HEK293 (cell line): Measurements from ENCODE around the gene AMPH.
A peak's percentile ranks its signal among the peaks of the same experiment; 100 is the strongest.

Source experiments
- CTCF ChIA-PET: fragments of 350-600 bp; formaldehyde crosslinking; extraction: SDS; loops from one replicate; lab custom pipeline; 2021; ENCODE audit warnings: antibody characterized with exemption; lab: Yijun Ruan, JAX
- POLR2A ChIA-PET: fragments of 300-600 bp; formaldehyde crosslinking; extraction: SDS; loops from one replicate; lab custom pipeline; 2020; ENCODE audit warnings: antibody characterized with exemption, inconsistent platforms; lab: Yijun Ruan, JAX
- H3K27ac ChIP-seq: fragments of 200-500 bp; sonication (Bioruptor generic); 2 replicates; pipeline ENCODE4 v1.5.1; 2014; ENCODE audit warnings: low read depth, low read length, control low read depth, inconsistent platforms; ENCODE audit errors: extremely low read depth
- H3K36me3 ChIP-seq, 2 experiments: fragments of 200-500 bp in 1 of 2; sonication (Bioruptor generic) in 1 of 2; 1 replicate in 1 of 2; 2 replicates in 1 of 2; pipeline ENCODE4 v1.5.1; 2014 to 2017; ENCODE audit warnings: inconsistent platforms in 2 of 2, low read length in 2 of 2; ENCODE audit not compliant: control insufficient read depth in 2 of 2, insufficient read depth in 1 of 2
- H3K4me1 ChIP-seq: fragments of 200-500 bp; sonication (Bioruptor generic); 2 replicates; pipeline ENCODE4 v1.5.1; 2014; ENCODE audit warnings: mild to moderate bottlenecking, low read length, inconsistent platforms; ENCODE audit not compliant: control insufficient read depth, insufficient read depth
- H3K4me3 ChIP-seq: 2 replicates; pipeline ENCODE4 v1.5.1; 2011; ENCODE audit warnings: low read depth, mild to moderate bottlenecking, control low read depth, low read length, moderate library complexity
- H3K9me3 ChIP-seq: fragments of 200-500 bp; sonication (Bioruptor generic); 2 replicates; pipeline ENCODE4 v1.5.1; 2014; ENCODE audit warnings: low read depth, low read length, inconsistent platforms; ENCODE audit not compliant: control insufficient read depth, insufficient read depth
- BCL6B ChIP-seq: fragments of 450-650 bp; formaldehyde crosslinking; IDR thresholded peaks from 2 replicates; pipeline ENCODE4 v1.5.1; 2017; ENCODE audit warnings: missing biosample characterization, missing genetic modification characterization
- GFI1B ChIP-seq: fragments of 450-650 bp; formaldehyde crosslinking; IDR thresholded peaks from 2 replicates; pipeline ENCODE4 v1.5.1; 2016; ENCODE audit warnings: missing biosample characterization, missing genetic modification characterization
- KLF16 ChIP-seq: fragments of 450-650 bp; formaldehyde crosslinking; IDR thresholded peaks from 2 replicates; pipeline ENCODE4 v1.5.1; 2017; ENCODE audit warnings: missing biosample characterization, missing genetic modification characterization
- TSHZ1 ChIP-seq: fragments of 450-650 bp; formaldehyde crosslinking; IDR thresholded peaks from 2 replicates; pipeline ENCODE4 v1.5.1; 2016; ENCODE audit warnings: missing biosample characterization, missing genetic modification characterization, borderline replicate concordance
- YY2 ChIP-seq: fragments of 450-650 bp; formaldehyde crosslinking; IDR thresholded peaks from 2 replicates; pipeline ENCODE4 v1.5.1; 2016; ENCODE audit warnings: missing biosample characterization, missing genetic modification characterization
- ZBTB17 ChIP-seq: fragments of 450-650 bp; formaldehyde crosslinking; IDR thresholded peaks from 2 replicates; pipeline ENCODE4 v1.5.1; 2016; ENCODE audit warnings: missing biosample characterization, missing genetic modification characterization
- ZBTB20 ChIP-seq: fragments of 450-650 bp; formaldehyde crosslinking; IDR thresholded peaks from 2 replicates; pipeline ENCODE4 v1.5.1; 2016; ENCODE audit warnings: missing biosample characterization, missing genetic modification characterization
- ZBTB48 ChIP-seq: fragments of 450-650 bp; formaldehyde crosslinking; IDR thresholded peaks from 2 replicates; pipeline ENCODE4 v1.5.1; 2016; ENCODE audit warnings: missing biosample characterization, missing genetic modification characterization
- ZBTB8A ChIP-seq: fragments of 450-650 bp; formaldehyde crosslinking; IDR thresholded peaks from 2 replicates; pipeline ENCODE4 v1.5.1; 2016; ENCODE audit warnings: missing biosample characterization, missing genetic modification characterization
- ZEB2 ChIP-seq: fragments of 450-650 bp; formaldehyde crosslinking; IDR thresholded peaks from 2 replicates; pipeline ENCODE4 v1.5.1; 2016; ENCODE audit warnings: missing biosample characterization, missing genetic modification characterization
- ZFP69B ChIP-seq: fragments of 450-650 bp; formaldehyde crosslinking; IDR thresholded peaks from 2 replicates; pipeline ENCODE4 v1.5.1; 2016; ENCODE audit warnings: missing biosample characterization, missing genetic modification characterization
- ZNF155 ChIP-seq: fragments of 450-650 bp; formaldehyde crosslinking; IDR thresholded peaks from 2 replicates; pipeline ENCODE4 v1.5.1; 2016; ENCODE audit warnings: missing biosample characterization, missing genetic modification characterization
- ZNF214 ChIP-seq: fragments of 450-650 bp; formaldehyde crosslinking; IDR thresholded peaks from 2 replicates; pipeline ENCODE4 v1.5.1; 2017; ENCODE audit warnings: missing biosample characterization, mild to moderate bottlenecking, missing genetic modification characterization, borderline replicate concordance
- ZNF324 ChIP-seq: fragments of 450-650 bp; formaldehyde crosslinking; IDR thresholded peaks from 2 replicates; pipeline ENCODE4 v1.5.1; 2016; ENCODE audit warnings: missing biosample characterization, missing genetic modification characterization
- ZNF335 ChIP-seq: fragments of 450-650 bp; formaldehyde crosslinking; conservative IDR thresholded peaks from 2 replicates; pipeline ENCODE4 v1.5.1; 2016; ENCODE audit warnings: missing biosample characterization, missing genetic modification characterization
- ZNF394 ChIP-seq: fragments of 450-650 bp; formaldehyde crosslinking; IDR thresholded peaks from 2 replicates; pipeline ENCODE4 v1.5.1; 2016; ENCODE audit warnings: missing biosample characterization, missing genetic modification characterization, mild to moderate bottlenecking, moderate library complexity, borderline replicate concordance
- ZNF529 ChIP-seq: fragments of 450-650 bp; formaldehyde crosslinking; IDR thresholded peaks from 2 replicates; pipeline ENCODE4 v1.5.1; 2017; ENCODE audit warnings: missing genetic modification characterization, missing biosample characterization; ENCODE audit not compliant: insufficient replicate concordance
- ZNF571 ChIP-seq: fragments of 450-650 bp; formaldehyde crosslinking; IDR thresholded peaks from 2 replicates; pipeline ENCODE4 v1.5.0; 2017; ENCODE audit warnings: missing biosample characterization, missing genetic modification characterization
- ZNF629 ChIP-seq: fragments of 450-650 bp; formaldehyde crosslinking; IDR thresholded peaks from 2 replicates; pipeline ENCODE4 v1.5.1; 2017; ENCODE audit warnings: missing biosample characterization, missing genetic modification characterization
- ZNF658 ChIP-seq: fragments of 450-650 bp; formaldehyde crosslinking; IDR thresholded peaks from 2 replicates; pipeline ENCODE4; 2016; ENCODE audit warnings: missing biosample characterization, missing genetic modification characterization
- ZNF792 ChIP-seq: fragments of 450-650 bp; formaldehyde crosslinking; IDR thresholded peaks from 2 replicates; pipeline ENCODE4 v1.5.1; 2016; ENCODE audit warnings: missing biosample characterization, missing genetic modification characterization
- TF ChIP-seq, protein P1 (sequence below): fragments of 450-650 bp; formaldehyde crosslinking; IDR thresholded peaks from 2 replicates; pipeline ENCODE4 v1.5.1; 2016; ENCODE audit warnings: missing biosample characterization, missing genetic modification characterization

The AMPH gene

GRCh38 chr7:38630720-38631673, at the start of gene AMPH (continued):
- TF ChIP-seq ZBTB20 (tag by site-specific recombination) = peak; percentile 77
- TF ChIP-seq ZNF155 (tag by site-specific recombination) = no peak
- TF ChIP-seq ZNF335 (tag by site-specific recombination) = peak; percentile 57
- TF ChIP-seq ZNF658 = no peak
- TF ChIP-seq ZEB2 = peak; percentile 35; the same call in 1 of the 2 replicates
- no peak for TF ChIP-seq TSHZ1 (tag by site-specific recombination)
- TF ChIP-seq BCL6B (tag by site-specific recombination) = no peak
- no peak for TF ChIP-seq GFI1B (tag by site-specific recombination)
- peak; percentile 93 for TF ChIP-seq ZBTB17 (tag by site-specific recombination)
- no peak for TF ChIP-seq ZNF792 (tag by site-specific recombination)
- TF ChIP-seq ZFP69B (tag by site-specific recombination) = peak; percentile 61
- TF ChIP-seq ZBTB48 (tag by site-specific recombination) = 0 out of 2 replicates have a peak, but pooled peaks have one; percentile 65
- 0 out of 2 replicates have a peak, but pooled peaks have one; percentile 41 for TF ChIP-seq ZNF629
- TF ChIP-seq ZNF571 (tag by site-specific recombination) = no peak
- peak; percentile 100 for TF ChIP-seq ZNF394 (tag by site-specific recombination)
- peak; percentile 79 for TF ChIP-seq KLF16
- TF ChIP-seq YY2 = 0 out of 2 replicates have a peak, but pooled peaks have one; percentile 47
- TF ChIP-seq ZNF214 (tag by site-specific recombination) = no peak

- H3K36me3 ChIP-seq = no peaks in the 10 kb centered on the region
- CTCF ChIA-PET = interaction anchor here (0.5 kb wide), 1 partner anchor 1218 kb away, joined by 3 read pairs; no protein-coding TSS in a partner anchor
- POLR2A ChIA-PET = no interaction called here
- no peak overlapping the region for H3K27ac ChIP-seq
- TF ChIP-seq ZNF324 (no peak), ZNF529 (tag by site-specific recombination) (no peak), ZBTB17 (tag by site-specific recombination) (no peak), ZBTB8A (tag by site-specific recombination) (no peak)
- TF ChIP-seq, protein P1, sequence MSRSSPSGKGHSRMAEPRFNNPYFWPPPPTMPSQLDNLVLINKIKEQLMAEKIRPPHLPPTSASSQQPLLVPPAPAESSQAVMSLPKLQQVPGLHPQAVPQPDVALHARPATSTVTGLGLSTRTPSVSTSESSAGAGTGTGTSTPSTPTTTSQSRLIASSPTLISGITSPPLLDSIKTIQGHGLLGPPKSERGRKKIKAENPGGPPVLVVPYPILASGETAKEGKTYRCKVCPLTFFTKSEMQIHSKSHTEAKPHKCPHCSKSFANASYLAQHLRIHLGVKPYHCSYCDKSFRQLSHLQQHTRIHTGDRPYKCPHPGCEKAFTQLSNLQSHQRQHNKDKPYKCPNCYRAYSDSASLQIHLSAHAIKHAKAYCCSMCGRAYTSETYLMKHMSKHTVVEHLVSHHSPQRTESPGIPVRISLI (tag by site-specific recombination) = no peak
- TF ChIP-seq, all 188 proteins: peak for 0
- Histone ChIP-seq H3K4me3 (no peak overlapping the region), H3K4me1 (peaks cover 8% of the 10 kb centered on the region; the same call in 1 of the 2 replicates), H3K9me3 (no peaks in the 10 kb centered on the region)
These were observed 48.2 kb upstream of the AMPH start for GRCh38 chr7:38679419-38679818.
